A549 (cell line): Measurements from ENCODE around the gene APPL1. TPM values are rescaled to one million over a fixed set of nuclear protein-coding genes. Genes with fewer than 3 reads are reported as not detected.
A peak's percentile ranks its signal among the peaks of the same experiment; 100 is the strongest.

Source experiments
- ATAC-seq, 2 experiments: fragments of 200-7000 bp in 1 of 2; fragments of >200 bp in 1 of 2; cut with Nextera tagmentation in 1 of 2; cut with Tn5 transposase in 1 of 2; 3 replicates each; pipeline versions ENCODE4 v1.8.0 to v1.9.1; 2018 to 2020; ENCODE audit warnings: mild to moderate bottlenecking in 1 of 2, moderate library complexity in 1 of 2
- CTCF ChIA-PET: fragments of 300-600 bp; sonication (Branson Sonifier 250); formaldehyde crosslinking; extraction: SDS; loops from one replicate; lab custom pipeline; 2021; ENCODE audit warnings: antibody characterized with exemption, inconsistent platforms; lab: Yijun Ruan, JAX
- POLR2A ChIA-PET: fragments of 350-600 bp; formaldehyde crosslinking; extraction: SDS; loops from one replicate; lab custom pipeline; 2021; ENCODE audit warnings: antibody characterized with exemption, inconsistent platforms; lab: Yijun Ruan, JAX
- DNase-seq, 2 experiments: peaks; one replicate each; pipeline versions ENCODE4 v3.0.0 to v3.0.0-alpha.2; 2011 to 2016; ENCODE audit warnings: low read depth in 1 of 2, low spot score in 1 of 2
- FAIRE-seq: peaks from 2 replicates; lab custom pipeline; 2011; peaks lifted over from hg19 to GRCh38; lab: Jason Lieb, UNC
- H3K27ac ChIP-seq, 2 experiments: fragments of >200 bp; sonication (Bioruptor Twin); formaldehyde crosslinking; 3 replicates each; pipeline ENCODE4 v1.5.1; 2016 to 2017
- H3K4me1 ChIP-seq: fragments of >200 bp; sonication (Bioruptor Twin); formaldehyde crosslinking; 3 replicates; pipeline ENCODE4 v1.6.1; 2016
- H3K4me2 ChIP-seq: fragments of >200 bp; sonication (Bioruptor Twin); formaldehyde crosslinking; 3 replicates; pipeline ENCODE4 v1.6.1; 2016
- H3K4me3 ChIP-seq: fragments of >200 bp; sonication (Bioruptor Twin); formaldehyde crosslinking; 3 replicates; pipeline ENCODE4 v1.5.1; 2016
- H3K9me3 ChIP-seq: fragments of >200 bp; sonication (Bioruptor Twin); formaldehyde crosslinking; 3 replicates; pipeline ENCODE4 v1.6.1; 2016
- CTCF ChIP-seq: fragments of >200 bp; sonication (Bioruptor Twin); formaldehyde crosslinking; IDR thresholded peaks from 3 replicates; pipeline ENCODE4 v1.5.1; 2016
- EHMT2 ChIP-seq: fragments of 200-600 bp; sonication (generic); IDR thresholded peaks from 2 replicates; pipeline ENCODE4 v1.6.1; 2016; ENCODE audit warnings: antibody characterized with exemption, low read depth, mild to moderate bottlenecking, moderate library complexity
- FOXS1 ChIP-seq: fragments of 250-450 bp; sonication (Bioruptor Pico); IDR thresholded peaks from 2 replicates; pipeline ENCODE4 v1.5.0; 2020; ENCODE audit warnings: mild to moderate bottlenecking, moderate library complexity
- HEYL ChIP-seq: fragments of 250-450 bp; sonication (Bioruptor Pico); IDR thresholded peaks from 2 replicates; pipeline ENCODE4 v1.8.0; 2021; ENCODE audit warnings: mild to moderate bottlenecking, moderate library complexity
- HOXA7 ChIP-seq: fragments of 250-450 bp; sonication (Bioruptor Pico); IDR thresholded peaks from 2 replicates; pipeline ENCODE4 v1.5.0; 2020; ENCODE audit warnings: mild to moderate bottlenecking, moderate library complexity
- KDM1A ChIP-seq: fragments of 200-600 bp; sonication (generic); IDR thresholded peaks from 2 replicates; pipeline ENCODE4 v1.6.1; 2016; ENCODE audit warnings: low read depth, mild to moderate bottlenecking
- MAZ ChIP-seq: fragments of 150-350 bp; IDR thresholded peaks from 2 replicates; pipeline ENCODE4 v1.6.1; 2014; ENCODE audit warnings: antibody characterized with exemption, low read depth, low read length, borderline replicate concordance
- NPAS2 ChIP-seq: fragments of 250-450 bp; sonication (Bioruptor Pico); IDR thresholded peaks from 2 replicates; pipeline ENCODE4 v1.8.0; 2022; ENCODE audit warnings: mild to moderate bottlenecking, moderate library complexity, borderline replicate concordance
- NR3C1 ChIP-seq: fragments of >200 bp; sonication (Bioruptor Twin); formaldehyde crosslinking; IDR thresholded peaks from 3 replicates; pipeline ENCODE4 v1.6.1; 2017
- PHF8 ChIP-seq: fragments of 200-600 bp; sonication (generic); IDR thresholded peaks from 2 replicates; pipeline ENCODE4 v1.6.1; 2016; ENCODE audit warnings: low read depth, mild to moderate bottlenecking, antibody characterized with exemption, moderate library complexity, borderline replicate concordance
- RAD21 ChIP-seq, 2 experiments: fragments of >200 bp in 1 of 2; sonication (Bioruptor Twin) in 1 of 2; formaldehyde crosslinking in 1 of 2; IDR thresholded peaks in 1 of 2; conservative IDR thresholded peaks in 1 of 2; 2 replicates in 1 of 2; 3 replicates in 1 of 2; pipeline ENCODE4 v1.6.1; 2012 to 2018; ENCODE audit warnings: inconsistent platforms in 1 of 2
- RARB ChIP-seq: fragments of 250-450 bp; sonication (Bioruptor Pico); IDR thresholded peaks from 2 replicates; pipeline ENCODE4 v1.8.0; 2021; ENCODE audit warnings: mild to moderate bottlenecking, moderate library complexity
- RFX5 ChIP-seq: fragments of 450-650 bp; IDR thresholded peaks from 2 replicates; pipeline ENCODE4 v1.7.1; 2014; ENCODE audit warnings: antibody characterized with exemption, mild to moderate bottlenecking, moderate library complexity
- SMC3 ChIP-seq: fragments of >200 bp; sonication (Bioruptor Twin); formaldehyde crosslinking; IDR thresholded peaks from 3 replicates; pipeline ENCODE4 v1.6.1; 2018; ENCODE audit warnings: inconsistent platforms
- SREBF2 ChIP-seq: fragments of 450-650 bp; IDR thresholded peaks from 2 replicates; pipeline ENCODE4 v1.6.1; 2014; ENCODE audit warnings: mild to moderate bottlenecking, moderate library complexity
- ZC3H11A ChIP-seq: fragments of 450-650 bp; IDR thresholded peaks from 2 replicates; pipeline ENCODE4 v1.6.1; 2014; ENCODE audit warnings: antibody characterized with exemption, mild to moderate bottlenecking
- WGBS: methylation state at CpG from one replicate; pipeline ENCODE4 v1.1.6; 2017; ENCODE audit errors: missing lambda C conversion rate; 5-methylcytosine and 5-hydroxymethylcytosine counted together
- polyA plus RNA-seq, 4 experiments: library from polyadenylated mRNA; depleted of rRNA in 3 of 4; stranded (reverse); fragments of >200 nt; fragmentation: RNase III in 1 of 4; extraction: RNeasy Plus Mini Kit Qiagen cat#74134 plus additional on column Dnase treatment in 1 of 4; gene quantifications; 2 replicates in 3 of 4; 3 replicates in 1 of 4; pipeline ENCODE4 v1.2.3, GENCODE V29; 2011 to 2017
- TF ChIP-seq, protein P1 (sequence below): fragments of 250-450 bp; sonication (Bioruptor Pico); IDR thresholded peaks from 2 replicates; pipeline ENCODE4 v1.5.0; 2021; ENCODE audit warnings: mild to moderate bottlenecking, moderate library complexity, borderline replicate concordance

APPL1 gene
- polyA plus RNA-seq, 2 of the 4 experiments (the other 2 are of a cell fraction) = 14.3 to 30.3 TPM

DNA sequence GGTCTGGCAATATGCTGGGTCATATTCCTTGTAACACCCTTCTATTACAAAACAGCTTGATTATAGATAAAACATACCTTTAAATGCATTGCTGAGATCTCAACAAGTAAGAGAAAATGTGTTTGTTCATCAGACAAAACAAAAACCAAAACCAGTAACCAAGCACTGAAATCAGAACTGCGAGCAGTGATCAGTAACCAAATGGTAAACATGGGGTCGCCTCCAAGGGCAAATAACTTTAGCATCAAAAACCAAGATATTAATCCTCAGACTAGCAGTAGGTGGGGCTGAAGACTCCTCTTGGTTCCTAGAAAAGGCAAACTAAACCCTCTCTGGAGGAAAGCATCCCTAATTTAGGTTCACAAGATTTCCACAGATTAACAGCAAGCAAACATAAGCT is 21.1 kb upstream of the APPL1 start:
- CTCF ChIA-PET = interaction anchor here (1.0 kb wide), 1 partner anchor 13 kb away, joined by 3 read pairs; no protein-coding TSS in a partner anchor
- H3K27ac ChIP-seq = no peak overlapping the region
- TF ChIP-seq MAZ = no peak
- no peak for TF ChIP-seq RARB (CRISPR knock-in tag)
- no peak for TF ChIP-seq HOXA7 (CRISPR knock-in tag)
- TF ChIP-seq FOXS1 (CRISPR knock-in tag) = no peak
- no peak for TF ChIP-seq KDM1A
- TF ChIP-seq, protein P1, sequence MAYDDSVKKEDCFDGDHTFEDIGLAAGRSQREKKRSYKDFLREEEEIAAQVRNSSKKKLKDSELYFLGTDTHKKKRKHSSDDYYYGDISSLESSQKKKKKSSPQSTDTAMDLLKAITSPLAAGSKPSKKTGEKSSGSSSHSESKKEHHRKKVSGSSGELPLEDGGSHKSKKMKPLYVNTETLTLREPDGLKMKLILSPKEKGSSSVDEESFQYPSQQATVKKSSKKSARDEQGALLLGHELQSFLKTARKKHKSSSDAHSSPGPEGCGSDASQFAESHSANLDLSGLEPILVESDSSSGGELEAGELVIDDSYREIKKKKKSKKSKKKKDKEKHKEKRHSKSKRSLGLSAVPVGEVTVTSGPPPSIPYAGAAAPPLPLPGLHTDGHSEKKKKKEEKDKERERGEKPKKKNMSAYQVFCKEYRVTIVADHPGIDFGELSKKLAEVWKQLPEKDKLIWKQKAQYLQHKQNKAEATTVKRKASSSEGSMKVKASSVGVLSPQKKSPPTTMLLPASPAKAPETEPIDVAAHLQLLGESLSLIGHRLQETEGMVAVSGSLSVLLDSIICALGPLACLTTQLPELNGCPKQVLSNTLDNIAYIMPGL = no peak
- TF ChIP-seq SREBF2 = no peak
- no peak for TF ChIP-seq EHMT2
- TF ChIP-seq HEYL (CRISPR knock-in tag) = no peak
- TF ChIP-seq NPAS2 (CRISPR knock-in tag) = no peak
- TF ChIP-seq PHF8 = no peak

GRCh38 chr3:57221883-57222282 is 5.6 kb upstream of the APPL1 start:
- 56% methylated on average over 2 of the region's 2 CpGs for WGBS
- no peak for TF ChIP-seq RARB (CRISPR knock-in tag)
- peak; percentile 53 to 65 for TF ChIP-seq RAD21 (conservative IDR thresholded peaks at IDR 0.05 in 1 of 2, IDR thresholded peaks at IDR 0.05 in 1 of 2)
- TF ChIP-seq SMC3 = peak; percentile 37
- no peak for TF ChIP-seq NR3C1
- TF ChIP-seq PHF8 = no peak
- TF ChIP-seq CTCF = peak; percentile 47
- H3K4me2 ChIP-seq = no peak overlapping the region
- peaks cover 8% of the 10 kb centered on the region; the same call in 1 of the 3 replicates for H3K4me1 ChIP-seq
- H3K9me3 ChIP-seq = no peaks in the 10 kb centered on the region
- H3K4me3 ChIP-seq = no peak overlapping the region
- ATAC-seq (peak in 1 of 2 experiments; percentile 67; a peak in 3 of 6 replicates), DNase-seq (peak in 1 of 2 experiments; percentile 20), FAIRE-seq (no peak)
- ChIA-PET CTCF (interaction anchor here (0.8 to 3.6 kb wide), 16 partner anchors 8 to 230 kb away, joined by 3 to 20 read pairs (median 4); no protein-coding TSS in a partner anchor), POLR2A (no interaction called here)
- no peak overlapping the region for H3K27ac ChIP-seq

More for the DNA sequence above, 21.1 kb upstream of the APPL1 start:
- no peaks in the 10 kb centered on the region for H3K9me3 ChIP-seq
- DNase-seq (no peak), FAIRE-seq (no peak), ATAC-seq (no peak)
- 68% methylated on average over 2 of the region's 2 CpGs for WGBS
- no peaks in the 10 kb centered on the region for H3K4me1 ChIP-seq
- H3K4me3 ChIP-seq = no peak overlapping the region
- no peak overlapping the region for H3K4me2 ChIP-seq
- POLR2A ChIA-PET = no interaction called here

DNA sequence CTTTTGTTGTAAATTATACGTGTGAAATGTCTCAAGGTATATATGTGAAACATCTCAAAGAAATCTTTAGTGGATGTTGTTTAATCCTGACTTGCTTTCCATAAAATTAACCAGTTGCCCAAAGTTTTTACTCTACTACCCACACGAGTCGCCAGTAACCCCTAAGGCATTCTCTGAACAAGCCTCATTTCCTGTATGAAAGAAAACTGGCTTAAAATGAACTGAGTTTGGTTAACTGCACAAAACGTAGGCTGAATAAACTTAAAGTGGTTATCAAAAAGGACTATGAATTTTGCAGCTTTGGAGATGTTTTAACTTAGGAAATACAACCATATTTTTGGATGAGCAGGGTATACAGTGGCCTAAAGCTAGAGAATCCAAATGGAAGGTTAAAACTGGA is 2.7 kb upstream of the APPL1 start:
- no peaks in the 10 kb centered on the region for H3K9me3 ChIP-seq
- no peak overlapping the region for H3K4me2 ChIP-seq
- ChIA-PET CTCF (interaction anchor here (0.9 kb wide), 1 partner anchor 236 kb away, joined by 3 read pairs; no protein-coding TSS in a partner anchor), POLR2A (no interaction called here)
- no peak overlapping the region for H3K4me3 ChIP-seq
- no peak for FAIRE-seq
- no peak for DNase-seq
- H3K27ac ChIP-seq = no peak overlapping the region
- TF ChIP-seq RFX5 = no peak
- no peak for TF ChIP-seq KDM1A
- TF ChIP-seq ZC3H11A = no peak
- 72% methylated on average over 4 of the region's 4 CpGs for WGBS
- H3K4me1 ChIP-seq = peaks cover 18% of the 10 kb centered on the region; the same call in 2 of the 3 replicates
- no peak for ATAC-seq
